IPS-NIHi7 (cell line): Measurements from ENCODE around the gene TBC1D14.

Experiments
- DNase-seq: peaks from one replicate; pipeline ENCODE4 v3.0.0; 2012; ENCODE audit warnings: mixed read lengths; ENCODE audit errors: extremely low spot score

The TBC1D14 gene

DNA sequence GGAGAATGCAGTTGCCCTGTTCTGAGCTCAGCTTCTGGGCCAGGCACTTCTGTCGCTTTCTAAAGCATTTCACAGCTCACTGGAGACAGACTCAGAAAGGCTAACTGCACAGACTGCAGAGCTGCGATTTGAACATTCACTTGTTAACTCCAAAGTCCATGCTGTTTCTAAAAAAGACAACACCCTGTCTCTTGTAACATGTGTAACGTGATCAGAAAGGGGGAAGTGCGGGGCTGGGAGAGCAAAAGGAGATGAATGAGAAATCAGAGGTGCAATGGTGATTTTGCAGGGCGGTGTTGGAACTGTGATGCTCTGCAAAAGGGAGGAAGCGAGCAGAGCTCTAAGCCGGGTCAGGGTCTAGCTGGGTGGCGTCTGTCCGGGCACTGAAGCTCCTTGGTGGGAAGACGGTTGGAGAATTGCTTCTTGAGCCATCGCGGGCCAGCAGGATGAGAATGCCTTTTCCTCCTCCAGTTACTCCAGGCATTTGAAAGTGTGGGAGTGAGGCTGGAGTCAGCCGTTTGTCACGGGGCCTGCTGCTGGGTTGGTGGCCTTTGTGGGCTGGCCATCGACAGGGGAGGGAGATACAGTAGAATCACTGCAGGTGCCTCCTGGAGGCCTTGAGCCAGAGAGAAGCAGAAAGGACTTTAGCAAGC is 20.3 kb downstream of the TBC1D14 start:
- no peak for DNase-seq

DNA sequence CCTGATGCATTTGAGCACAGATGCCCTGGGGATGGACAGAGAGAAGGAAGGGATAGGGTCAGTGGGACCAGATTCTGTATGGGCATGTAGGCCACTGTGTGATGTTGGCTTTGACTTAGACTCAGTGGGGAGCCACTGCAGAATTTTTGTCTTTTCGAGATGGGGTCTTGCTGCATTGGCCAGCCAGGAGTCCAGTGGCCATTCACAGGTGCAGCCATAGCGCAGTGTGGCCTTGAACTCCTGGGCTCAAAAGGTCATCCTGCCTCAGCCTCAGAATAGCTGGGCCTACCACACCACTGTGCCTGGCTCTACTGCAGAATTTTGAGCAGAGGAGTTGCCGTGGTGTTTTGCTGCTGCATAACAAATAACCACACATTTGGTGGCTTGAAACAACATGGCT is 22.8 kb downstream of the TBC1D14 start:
- no peak for DNase-seq

DNA sequence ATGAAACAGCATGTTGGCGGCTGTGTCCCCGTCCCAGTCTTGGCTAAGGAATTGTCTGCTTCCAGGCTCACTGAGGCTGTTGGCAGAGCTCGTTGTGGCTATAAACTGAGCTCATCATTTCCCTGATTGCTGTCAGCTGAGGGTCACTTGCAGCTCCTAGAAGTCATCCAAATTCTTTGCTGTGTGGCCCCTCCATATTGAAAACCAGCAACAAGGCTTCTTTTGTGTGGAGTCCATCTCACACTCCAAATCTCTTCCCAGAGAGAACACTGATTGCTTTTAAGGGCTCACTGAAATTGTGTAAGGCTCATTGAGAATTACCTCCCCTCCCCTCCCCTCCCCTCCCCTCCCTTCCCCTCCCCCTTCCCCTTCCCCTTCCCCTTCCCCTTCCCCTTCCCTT is 23.3 kb downstream of the TBC1D14 start:
- no peak for DNase-seq

DNA sequence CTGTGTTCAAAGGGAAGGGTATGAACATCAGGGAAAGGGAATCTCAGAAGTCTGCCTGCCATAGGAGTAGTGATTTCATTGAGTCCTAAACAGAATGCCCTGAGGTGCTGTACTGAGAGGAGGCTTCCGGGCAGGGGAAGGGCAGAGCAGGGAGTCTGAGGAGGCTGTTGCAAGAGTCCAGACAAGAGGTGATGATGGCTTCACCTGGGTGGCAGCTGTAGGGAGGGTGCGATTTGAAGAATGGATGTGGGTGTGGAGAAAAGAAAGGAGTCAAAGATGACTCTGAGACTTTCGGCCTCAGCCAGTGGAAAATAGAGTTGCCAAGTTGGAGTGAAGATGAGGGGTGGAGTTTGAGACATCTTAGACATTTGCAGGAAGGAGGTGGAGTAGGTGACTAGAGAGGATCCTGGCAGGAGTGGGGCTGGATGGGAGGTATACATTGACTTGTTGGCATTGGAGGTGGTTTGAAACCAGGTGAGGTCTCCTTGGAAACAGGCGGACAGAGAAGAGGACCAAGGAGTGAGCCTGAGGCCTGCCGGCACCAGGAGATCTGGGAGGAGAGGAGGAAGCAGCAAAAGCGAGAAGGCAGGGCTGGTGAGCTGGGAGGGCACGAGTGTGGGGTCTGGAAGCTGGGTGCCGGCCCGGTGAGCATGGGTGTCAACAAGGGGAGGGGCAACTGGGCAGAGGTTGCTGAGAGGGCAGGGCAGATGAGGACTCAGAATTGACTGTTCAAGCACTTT is 24.2 kb downstream of the TBC1D14 start:
- no peak for DNase-seq

DNA sequence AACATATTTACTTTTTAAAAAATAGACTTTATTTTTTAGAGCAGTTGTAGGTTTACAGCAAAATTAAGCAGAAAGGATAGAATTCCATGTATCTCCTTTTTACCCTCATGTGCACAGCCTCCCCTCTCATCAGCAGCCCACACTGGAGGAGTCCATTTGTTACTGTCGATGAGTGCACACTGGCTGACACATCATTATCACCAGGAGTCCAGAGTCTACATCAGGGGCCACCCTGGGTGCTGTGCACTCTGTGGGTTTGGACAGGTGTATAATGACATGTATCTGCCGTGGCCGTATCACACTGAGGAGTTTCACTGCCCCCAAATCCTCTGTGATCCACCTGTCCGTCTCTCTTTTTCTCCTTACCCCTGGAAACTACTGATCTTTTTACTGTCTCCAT is 26.3 kb downstream of the TBC1D14 start:
- DNase-seq: no peak

DNA sequence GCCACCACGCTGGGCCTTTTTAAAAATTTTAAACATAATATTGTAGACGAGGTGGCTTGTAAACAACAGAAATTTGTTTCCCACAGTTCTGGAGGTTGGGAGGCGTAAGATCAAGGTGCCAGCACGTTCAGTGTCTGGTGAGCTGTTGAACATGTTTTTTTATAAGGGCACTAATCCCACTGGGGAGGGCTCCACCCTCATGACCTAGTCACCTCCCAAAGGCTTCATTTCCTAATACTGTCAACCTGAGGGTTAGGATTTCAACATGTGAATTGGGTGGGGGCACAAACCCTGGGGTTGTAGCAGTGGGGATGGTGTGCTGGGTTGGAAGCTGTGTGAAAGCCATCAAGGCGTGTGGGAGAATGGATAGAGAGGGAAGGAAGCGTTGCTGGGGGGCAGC is 27.6 kb downstream of the TBC1D14 start:
- DNase-seq: no peak

DNA sequence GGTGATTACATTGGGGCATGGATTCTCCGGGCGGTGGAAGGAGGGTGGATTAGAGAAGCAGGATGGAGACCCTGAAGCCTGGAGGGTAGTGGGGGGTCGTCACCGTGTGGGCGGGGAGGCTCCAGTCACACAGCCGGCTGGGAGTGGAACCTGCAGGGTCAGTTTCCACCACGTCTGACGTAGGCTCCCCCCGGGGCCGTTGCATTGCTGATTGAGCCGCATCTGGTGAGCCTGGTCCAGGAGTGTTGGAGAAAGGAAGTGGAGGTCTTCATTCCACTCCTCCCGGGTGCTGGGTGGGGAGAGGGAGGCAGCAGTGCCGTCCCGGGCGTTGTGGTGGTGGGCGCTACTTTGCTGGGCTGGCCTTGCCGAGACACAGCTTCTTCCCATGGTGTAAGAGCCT is 28.1 kb downstream of the TBC1D14 start:
- DNase-seq: no peak

DNA sequence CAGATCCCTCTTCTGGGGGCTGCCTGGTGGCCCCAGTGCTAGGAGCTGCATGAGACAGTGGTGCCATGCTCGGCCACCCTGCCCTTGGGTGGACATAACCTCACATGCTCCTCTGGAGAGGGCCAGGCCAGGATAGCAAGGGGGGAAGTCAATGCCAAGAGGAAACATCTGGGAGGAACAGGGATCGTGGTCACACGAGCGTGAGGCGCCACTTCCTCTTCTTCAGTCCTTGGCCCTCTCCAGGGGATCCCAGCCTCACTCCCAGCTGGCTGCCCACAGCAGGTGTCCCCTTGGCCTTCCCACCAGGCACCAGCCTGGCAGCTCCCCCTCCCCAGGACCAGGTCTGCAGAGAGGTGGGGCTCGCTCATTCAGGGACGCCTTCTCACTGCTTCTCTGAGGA is 28.6 kb downstream of the TBC1D14 start:
- DNase-seq: no peak

DNA sequence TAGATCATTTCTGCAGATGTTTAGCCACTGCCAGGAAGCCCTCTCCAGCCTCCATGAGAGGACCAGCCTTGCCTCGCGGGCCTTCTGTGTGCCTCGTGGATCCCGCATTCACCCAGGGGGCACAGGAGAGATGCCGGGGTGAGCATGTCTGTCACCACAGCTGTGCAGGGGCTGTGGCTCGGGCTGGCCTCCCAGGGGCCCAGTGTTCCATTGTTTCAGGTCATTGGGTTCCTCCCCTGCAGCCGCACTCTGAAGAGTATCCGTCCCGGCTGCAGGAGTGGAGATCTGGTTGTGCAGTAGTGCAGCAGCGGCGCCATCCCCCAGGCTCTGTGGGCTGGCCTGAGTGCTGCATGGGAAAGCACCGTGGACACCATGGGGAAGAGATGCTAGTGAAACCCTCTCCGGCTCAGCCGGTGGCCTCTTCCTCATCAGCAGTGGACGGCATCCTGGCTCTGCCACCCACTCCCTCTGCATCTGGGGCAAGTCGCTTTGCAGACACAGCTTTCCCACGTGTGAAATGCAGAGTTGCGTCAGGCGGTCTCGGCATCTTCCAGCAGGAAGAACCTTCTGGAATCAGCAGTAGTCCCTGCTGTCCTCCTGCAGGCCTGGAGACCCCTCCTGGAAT is 29.1 kb downstream of the TBC1D14 start:
- no peak for DNase-seq

DNA sequence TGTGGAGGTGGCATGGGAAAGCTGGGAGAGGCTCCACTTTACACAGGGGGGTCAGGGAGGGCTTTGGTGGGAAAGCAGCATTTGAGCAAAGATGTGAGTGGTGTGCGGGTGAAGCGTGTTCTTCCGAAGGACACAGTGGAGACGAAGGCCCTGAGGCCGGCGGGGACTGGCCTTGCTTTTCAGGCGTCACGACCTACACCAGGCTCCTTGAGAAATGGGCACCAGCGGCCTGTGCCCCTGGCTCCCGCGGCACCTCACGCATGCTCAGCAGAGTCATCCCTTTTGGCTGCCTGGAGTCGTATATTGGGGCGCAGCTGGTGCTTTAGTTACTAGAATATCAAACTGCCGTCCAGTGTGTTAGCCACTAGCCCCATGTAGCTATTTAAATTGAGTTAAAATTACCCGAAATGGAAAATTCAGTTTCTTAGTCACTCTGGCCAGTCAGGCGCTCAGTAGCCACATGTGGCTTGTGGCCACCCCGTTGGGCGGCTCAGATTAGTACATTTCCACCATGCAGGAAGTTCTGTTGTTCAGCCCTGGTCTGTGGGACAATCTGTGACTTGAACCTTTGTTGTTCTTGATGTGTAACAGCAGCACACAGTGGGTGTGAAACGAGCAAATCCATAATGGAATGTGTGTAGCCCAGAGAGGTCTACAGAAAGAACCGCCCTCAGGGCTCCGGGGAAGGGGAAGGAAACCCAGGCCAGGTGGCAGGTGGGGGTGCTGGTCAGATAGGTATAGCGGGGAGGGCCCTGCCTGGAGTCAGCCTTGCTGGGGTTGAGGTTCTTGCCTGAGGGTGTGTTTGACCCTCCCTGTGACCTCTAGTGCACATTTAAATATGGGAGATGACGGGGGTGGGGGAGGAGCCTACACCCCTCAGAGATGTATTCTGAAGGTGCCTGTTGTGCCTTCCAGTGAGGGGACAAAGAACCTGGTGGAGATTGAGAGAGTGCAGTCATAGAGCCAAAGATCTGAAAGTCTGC is 30.4 kb downstream of the TBC1D14 start:
- no peak for DNase-seq

DNA sequence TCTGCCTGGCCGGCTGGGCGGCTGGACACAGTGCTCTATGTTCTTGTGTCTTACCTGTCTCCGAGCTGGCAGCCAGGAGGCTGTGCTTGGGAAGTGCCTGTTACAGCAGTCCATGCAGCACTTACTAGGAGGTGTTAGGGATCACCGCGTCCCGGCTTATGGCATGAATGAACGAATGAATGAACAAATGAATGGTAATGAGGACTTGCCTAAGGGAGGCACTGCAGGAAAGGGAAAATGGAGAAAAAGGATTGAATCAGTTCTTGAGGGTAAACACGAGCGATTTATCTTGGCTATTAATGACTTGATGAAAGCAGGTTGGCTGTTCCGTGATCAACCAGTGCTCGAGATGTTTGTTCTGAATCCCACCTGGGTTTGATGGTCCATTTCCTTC is 31.1 kb downstream of the TBC1D14 start:
- DNase-seq: no peak

DNA sequence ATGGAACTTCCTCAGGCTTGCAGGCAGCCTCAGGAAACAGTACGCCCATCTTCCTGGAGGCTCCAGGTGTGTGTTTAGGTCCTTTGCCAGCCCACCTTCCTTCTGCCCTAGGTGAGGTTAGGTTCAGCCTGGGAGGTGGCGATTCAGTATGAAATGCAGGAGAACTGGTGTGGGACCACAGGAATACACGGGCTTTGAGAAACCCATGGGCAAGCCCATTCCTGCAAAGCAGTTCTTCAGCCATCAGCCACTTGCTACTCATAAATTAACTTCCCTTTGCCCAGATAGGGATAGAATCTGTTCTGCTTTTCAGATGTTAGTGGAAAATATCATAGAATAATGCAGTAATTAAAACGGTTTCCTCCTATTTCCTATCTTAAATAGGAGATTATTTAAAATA is 32.2 kb downstream of the TBC1D14 start:
- no peak for DNase-seq

DNA sequence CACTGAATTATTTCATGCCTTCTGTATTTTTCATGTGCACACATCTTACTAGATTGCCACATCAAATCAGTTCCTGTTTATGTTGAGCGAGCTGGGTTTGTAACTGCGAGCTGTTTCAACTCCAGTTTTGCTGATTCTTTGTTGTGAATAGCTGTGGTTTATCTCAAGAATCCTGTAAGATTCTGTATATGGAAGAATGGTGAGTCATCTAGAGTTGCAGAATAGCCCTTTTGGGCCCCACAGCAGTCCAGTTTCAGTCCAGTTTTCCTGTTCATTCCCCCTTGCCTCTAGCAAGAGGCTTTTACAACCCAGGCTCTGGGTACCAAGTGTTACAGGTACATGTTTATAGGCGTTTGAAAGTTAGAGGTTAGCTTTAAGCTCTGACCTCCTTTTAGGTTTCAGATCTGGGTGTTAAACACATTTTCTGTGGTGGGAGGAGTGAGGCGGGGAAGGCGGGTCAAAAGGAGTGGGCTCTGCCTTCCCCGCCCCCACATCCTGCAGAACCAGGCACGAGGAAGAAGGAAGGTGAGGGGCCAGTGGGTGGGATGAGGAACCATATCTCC is 32.7 kb downstream of the TBC1D14 start:
- DNase-seq: no peak

DNA sequence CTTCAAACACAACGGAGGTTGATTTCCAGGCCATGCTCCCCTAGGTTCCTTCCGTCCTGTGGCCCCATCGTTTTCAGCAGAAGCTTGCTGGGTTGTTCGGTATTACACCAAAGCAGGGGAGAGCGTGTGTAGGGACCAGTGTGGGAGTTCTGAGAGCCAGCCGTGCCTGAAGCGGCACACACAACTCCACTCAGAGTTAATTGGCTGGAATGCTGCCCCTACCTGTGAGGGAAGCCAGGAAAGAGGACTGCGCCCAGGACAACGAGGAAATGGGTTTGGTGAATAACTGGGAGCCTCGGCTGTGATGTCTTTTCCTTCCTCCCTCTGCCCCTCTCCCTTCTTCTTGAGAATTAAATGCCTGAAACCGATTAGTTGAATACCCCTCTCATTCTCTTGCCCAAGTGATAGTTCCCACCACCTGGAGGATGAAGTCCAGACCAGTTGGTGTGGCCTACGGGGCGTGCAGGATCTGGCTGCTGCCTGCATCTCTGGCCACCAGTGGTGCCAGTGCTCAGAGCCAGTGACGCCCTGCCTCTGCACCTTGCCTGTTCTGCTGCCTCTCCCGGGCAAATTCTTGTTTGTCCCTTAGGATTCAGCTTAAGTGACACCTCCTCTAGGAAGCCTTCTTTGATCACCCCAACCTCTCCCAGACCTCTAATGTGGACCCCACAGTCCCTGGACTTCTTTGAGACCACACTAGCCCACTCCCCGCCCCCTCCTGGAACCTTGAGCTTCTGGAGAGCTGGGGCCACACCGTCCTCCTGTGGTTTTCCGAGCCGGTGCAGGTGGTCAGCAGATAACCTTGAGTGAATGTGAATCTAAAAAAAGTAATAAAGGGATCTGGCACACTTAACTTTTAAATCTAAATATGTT is 33.6 kb downstream of the TBC1D14 start:
- no peak for DNase-seq

DNA sequence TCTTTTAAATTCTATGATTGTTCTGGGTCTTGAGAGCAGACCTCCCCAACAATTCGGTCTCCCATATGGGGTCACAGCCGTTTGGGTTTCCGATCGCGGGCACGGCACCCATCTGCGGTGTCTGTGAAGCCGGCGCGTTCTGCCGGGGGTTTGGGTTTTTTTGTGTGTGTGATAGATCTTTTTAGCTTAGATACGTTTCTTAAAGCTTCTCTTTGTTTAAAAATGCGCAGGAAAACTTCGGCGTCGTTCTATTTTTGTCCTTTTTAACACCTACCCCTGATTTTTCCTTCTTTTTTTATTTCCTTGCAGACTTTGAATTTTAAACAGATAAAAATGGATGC is 34.2 kb downstream of the TBC1D14 start:
- DNase-seq: no peak

DNA sequence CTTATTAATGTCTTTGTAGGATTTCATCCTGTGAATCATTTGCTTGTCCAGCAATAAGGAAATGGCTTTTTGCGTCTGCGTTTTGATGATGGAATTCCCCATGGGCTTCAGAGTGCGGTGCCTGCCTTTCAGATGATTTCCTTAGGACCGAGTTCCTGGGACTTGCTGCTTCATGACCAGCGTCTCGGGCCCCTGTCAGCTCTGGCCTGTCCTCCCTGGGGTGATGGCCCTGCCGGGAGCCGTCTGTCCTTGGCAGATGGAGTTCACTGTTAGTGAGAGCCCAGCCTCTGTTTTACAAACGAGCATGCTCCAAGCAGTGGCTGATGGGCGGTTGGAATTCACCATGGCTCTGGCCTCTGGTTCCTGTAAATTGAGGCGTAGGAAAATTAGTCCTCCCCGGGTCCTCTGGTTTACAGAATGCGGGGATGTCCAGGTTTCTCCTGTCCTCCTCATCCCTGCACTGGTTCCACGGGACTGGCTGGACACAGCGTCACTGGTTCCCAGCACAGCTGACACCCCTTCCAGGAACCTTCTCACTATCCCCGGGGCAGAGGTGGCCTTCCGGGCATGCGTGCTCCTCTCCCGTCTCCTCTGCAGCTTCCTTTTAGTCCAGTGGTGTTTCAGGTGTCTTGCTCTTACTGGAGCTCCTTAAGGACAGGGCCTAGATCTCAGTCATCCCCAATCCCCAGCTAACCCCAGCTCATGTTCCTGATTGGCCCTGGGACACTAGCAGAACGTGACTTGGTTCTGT is 34.9 kb downstream of the TBC1D14 start:
- no peak for DNase-seq

DNA sequence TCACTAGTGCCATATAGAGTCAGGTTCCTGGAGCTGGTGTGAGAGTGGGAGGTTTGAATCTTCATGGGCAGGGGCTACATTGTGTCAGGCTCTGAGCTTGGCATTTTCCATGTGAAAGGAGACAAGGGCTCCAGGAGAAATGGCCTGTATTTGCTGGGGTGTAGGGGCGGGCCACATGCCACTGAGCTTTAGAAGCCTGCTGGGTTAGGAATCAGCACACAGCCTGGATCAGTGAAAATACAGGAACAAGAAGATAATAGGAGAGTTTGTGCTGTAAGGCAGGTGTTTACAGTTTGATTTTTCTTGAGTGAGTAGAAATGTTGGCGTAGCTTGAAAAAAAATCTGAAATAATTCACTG is 35.4 kb downstream of the TBC1D14 start:
- no peak for DNase-seq

DNA sequence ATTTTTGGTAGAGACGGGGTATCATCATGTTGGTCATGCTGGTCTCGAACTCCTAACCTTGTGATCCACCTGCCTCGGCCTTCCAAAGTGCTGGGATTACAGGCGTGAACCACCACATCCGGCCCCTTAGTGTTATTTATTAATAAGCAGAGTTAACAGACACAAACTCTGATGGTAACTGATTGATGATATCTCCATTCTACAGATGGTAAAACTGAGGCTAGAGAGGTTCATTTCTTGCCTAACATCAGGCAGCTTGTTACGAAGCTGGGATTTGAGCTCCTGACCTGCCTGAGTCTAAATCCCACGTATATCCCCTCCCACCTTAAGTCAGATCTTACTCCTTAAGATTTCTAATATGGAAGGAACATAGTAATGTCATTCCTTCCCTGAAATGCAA is 36.9 kb downstream of the TBC1D14 start:
- DNase-seq: no peak

DNA sequence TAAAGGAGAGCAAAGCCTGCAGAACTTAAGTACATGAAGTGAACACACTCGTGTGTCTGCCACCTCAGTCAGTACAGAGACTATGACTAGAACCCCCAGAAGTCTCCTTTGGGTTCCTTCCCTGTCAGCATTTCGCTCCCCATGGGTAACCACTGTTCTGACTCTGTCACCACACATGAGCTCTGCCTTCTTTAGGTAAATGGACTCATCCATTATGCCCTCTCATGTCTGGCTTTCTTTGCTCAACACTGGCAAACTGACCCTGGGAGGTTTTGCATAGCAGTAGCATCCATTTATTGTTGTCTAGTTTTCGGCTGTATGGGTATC is 38.5 kb downstream of the TBC1D14 start:
- no peak for DNase-seq

DNA sequence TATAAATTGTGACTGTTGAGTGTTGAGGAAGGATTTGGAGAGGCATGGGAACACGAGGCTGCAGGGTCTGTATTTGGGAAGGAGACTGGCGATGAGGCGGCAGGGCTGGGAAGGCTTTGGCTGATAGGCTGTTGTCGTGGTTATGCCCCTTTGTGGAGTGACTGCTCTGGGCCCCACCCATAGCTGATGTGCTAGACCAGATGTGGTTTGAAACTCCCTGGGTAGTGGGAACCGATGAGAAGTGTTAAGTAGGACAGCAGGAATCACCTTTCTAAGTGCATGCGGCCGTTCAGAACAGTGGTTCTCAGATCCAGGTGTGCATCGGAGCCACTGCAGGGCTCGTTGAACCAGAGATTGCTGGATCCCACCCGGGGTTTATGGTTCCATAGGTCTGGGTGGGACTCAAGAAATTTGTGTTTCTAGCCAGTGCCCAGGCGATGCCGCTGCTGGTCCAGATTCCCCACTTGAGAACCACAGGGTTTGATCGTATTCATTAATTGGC is 42.3 kb downstream of the TBC1D14 start:
- DNase-seq: no peak
